H9 (cell line): ENCODE data around the gene ZNF358. TPM values are rescaled to one million over a fixed set of nuclear protein-coding genes. Genes with fewer than 3 reads are reported as not detected.

ENCODE experiments used
- DNase-seq: peaks from one replicate; pipeline ENCODE4 v3.0.0-alpha.2; 2017
- H2AFZ ChIP-seq: one replicate; pipeline ENCODE4 v1.6.1; 2013; ENCODE audit warnings: mild to moderate bottlenecking, low read length, control low read depth, moderate library complexity
- H2AK5ac ChIP-seq: 2 replicates; pipeline ENCODE4 v1.6.1; 2013; ENCODE audit warnings: low read length, control low read depth, mixed read lengths; ENCODE audit not compliant: insufficient read length
- H2BK120ac ChIP-seq: one replicate; pipeline ENCODE4 v1.6.1; 2013; ENCODE audit warnings: low read depth, mild to moderate bottlenecking, low read length, control low read depth, inconsistent platforms; ENCODE audit not compliant: poor library complexity, severe bottlenecking
- H2BK12ac ChIP-seq: 2 replicates; pipeline ENCODE4 v1.6.1; 2013; ENCODE audit warnings: low read length, control low read depth, mixed read lengths, low read depth; ENCODE audit not compliant: insufficient read length
- H2BK15ac ChIP-seq: 2 replicates; pipeline ENCODE4 v1.6.1; 2013; ENCODE audit warnings: low read depth, low read length, control low read depth
- H2BK20ac ChIP-seq: one replicate; pipeline ENCODE4 v1.6.1; 2013; ENCODE audit warnings: low read depth, mild to moderate bottlenecking, low read length, control low read depth, inconsistent platforms; ENCODE audit not compliant: poor library complexity, severe bottlenecking
- H2BK5ac ChIP-seq: 2 replicates; pipeline ENCODE4 v1.6.1; 2013; ENCODE audit warnings: low read length, control low read depth, mixed read lengths; ENCODE audit not compliant: insufficient read length
- H3K14ac ChIP-seq: 2 replicates; pipeline ENCODE4 v1.6.1; 2013; ENCODE audit warnings: low read length, control low read depth; ENCODE audit not compliant: insufficient read depth
- H3K18ac ChIP-seq: 2 replicates; pipeline ENCODE4 v1.6.1; 2013; ENCODE audit warnings: low read depth, mild to moderate bottlenecking, mixed read lengths, low read length, control low read depth; ENCODE audit not compliant: insufficient read length
- H3K23ac ChIP-seq: 2 replicates; pipeline ENCODE4 v1.6.1; 2013; ENCODE audit warnings: low read length, control low read depth, mixed read lengths, low read depth; ENCODE audit not compliant: insufficient read length
- H3K23me2 ChIP-seq: 2 replicates; pipeline ENCODE4 v1.6.1; 2013; ENCODE audit warnings: low read depth, mild to moderate bottlenecking, mixed read lengths, low read length, control low read depth; ENCODE audit not compliant: insufficient read length, poor library complexity, severe bottlenecking
- H3K27ac ChIP-seq: 2 replicates; pipeline ENCODE4 v1.5.1; 2013; ENCODE audit warnings: low read length, control low read depth, mixed read lengths, low read depth; ENCODE audit not compliant: insufficient read length
- H3K27me3 ChIP-seq: 2 replicates; pipeline ENCODE4 v1.6.1; 2013; ENCODE audit warnings: low read length, control low read depth, inconsistent platforms; ENCODE audit not compliant: insufficient read depth
- H3K4ac ChIP-seq: 2 replicates; pipeline ENCODE4 v1.6.1; 2013; ENCODE audit warnings: low read depth, mild to moderate bottlenecking, control low read depth, inconsistent platforms, low read length, moderate library complexity
- H3K4me1 ChIP-seq: 2 replicates; pipeline ENCODE4 v1.6.1; 2013; ENCODE audit warnings: low read length, control low read depth, inconsistent platforms; ENCODE audit not compliant: insufficient read depth
- H3K4me2 ChIP-seq: 2 replicates; pipeline ENCODE4 v1.6.1; 2013; ENCODE audit warnings: low read length, control low read depth, mixed read lengths; ENCODE audit not compliant: insufficient read length, insufficient read depth
- H3K56ac ChIP-seq: 2 replicates; pipeline ENCODE4 v1.6.1; 2013; ENCODE audit warnings: low read depth, mild to moderate bottlenecking, mixed read lengths, low read length, control low read depth; ENCODE audit not compliant: insufficient read length
- H3K79me1 ChIP-seq: 2 replicates; pipeline ENCODE4 v1.6.1; 2013; ENCODE audit warnings: low read depth, mild to moderate bottlenecking, moderate library complexity, low read length, control low read depth, inconsistent platforms; ENCODE audit not compliant: insufficient read depth, poor library complexity, severe bottlenecking
- H3K79me2 ChIP-seq: 2 replicates; pipeline ENCODE4 v1.6.1; 2013; ENCODE audit warnings: low read length, control low read depth, inconsistent platforms; ENCODE audit not compliant: insufficient read depth
- H3K9ac ChIP-seq: 2 replicates; pipeline ENCODE4 v1.6.1; 2013; ENCODE audit warnings: low read length, control low read depth, mixed read lengths; ENCODE audit not compliant: insufficient read length; ENCODE audit errors: extremely low read depth
- H3K9me3 ChIP-seq: one replicate; pipeline ENCODE4 v1.6.1; 2013; ENCODE audit warnings: low read depth, low read length, inconsistent platforms; ENCODE audit not compliant: control insufficient read depth
- H3T11ph ChIP-seq: one replicate; pipeline ENCODE4 v1.6.1; 2013; ENCODE audit warnings: mild to moderate bottlenecking, low read length, control low read depth, inconsistent platforms
- H4K20me1 ChIP-seq: one replicate; pipeline ENCODE4 v1.6.1; 2013; ENCODE audit not compliant: control insufficient read depth, insufficient read length, insufficient read depth
- H4K5ac ChIP-seq: 2 replicates; pipeline ENCODE4 v1.6.1; 2013; ENCODE audit warnings: low read depth, mild to moderate bottlenecking, mixed read lengths, low read length, control low read depth; ENCODE audit not compliant: insufficient read length
- H4K8ac ChIP-seq: replicated peaks from 2 replicates; pipeline ENCODE4 v1.6.1; 2013; ENCODE audit warnings: low read length, control low read depth, mixed read lengths, low read depth; ENCODE audit not compliant: insufficient read length
- H4K91ac ChIP-seq: 2 replicates; pipeline ENCODE4 v1.6.1; 2013; ENCODE audit warnings: low read depth, mild to moderate bottlenecking, moderate library complexity, mixed read lengths, low read length, control low read depth; ENCODE audit not compliant: insufficient read length
- H3K27ac Mint-ChIP-seq, 3 experiments: 2 replicates in 2 of 3; 3 replicates in 1 of 3; pipeline ENCODE4 v1.8.0; 2020 to 2021; ENCODE audit warnings: mixed read lengths in 3 of 3, mild to moderate bottlenecking in 1 of 3, moderate library complexity in 1 of 3
- H3K27me3 Mint-ChIP-seq: 2 replicates; pipeline ENCODE4 v1.8.0; 2021; ENCODE audit warnings: low read depth, mild to moderate bottlenecking, moderate library complexity, mixed read lengths
- H3K36me3 Mint-ChIP-seq, 3 experiments: 2 replicates in 2 of 3; 3 replicates in 1 of 3; pipeline ENCODE4 v1.8.0; 2020 to 2021; ENCODE audit warnings: low read depth in 3 of 3, mixed read lengths in 3 of 3; ENCODE audit not compliant: insufficient read depth in 1 of 3
- H3K4me1 Mint-ChIP-seq, 2 experiments: 2 replicates each; pipeline ENCODE4 v1.8.0; 2020; ENCODE audit warnings: mixed read lengths in 2 of 2
- H3K4me3 Mint-ChIP-seq, 2 experiments: 2 replicates in 1 of 2; 3 replicates in 1 of 2; pipeline ENCODE4 v1.8.0; 2020 to 2021; ENCODE audit warnings: mild to moderate bottlenecking in 2 of 2, mixed read lengths in 2 of 2, moderate library complexity in 1 of 2
- H3K9me3 Mint-ChIP-seq, 2 experiments: 2 replicates in 1 of 2; 3 replicates in 1 of 2; pipeline ENCODE4 v1.8.0; 2020; ENCODE audit warnings: mild to moderate bottlenecking in 2 of 2, mixed read lengths in 2 of 2, moderate library complexity in 1 of 2
- CTCF ChIP-seq: fragments of 200-600 bp; sonication (generic); conservative IDR thresholded peaks from 3 replicates; pipeline ENCODE4 v1.8.0; 2021; ENCODE audit warnings: antibody characterized with exemption, mild to moderate bottlenecking
- WGBS: extraction: QIAGEN DNeasy Blood & Tissue Kit; methylation state at CpG from one replicate; pipeline ENCODE4 v1.1.7; 2013; ENCODE audit warnings: missing lambda C conversion rate, low lambda C conversion rate, mixed read lengths; ENCODE audit not compliant: insufficient read length; ENCODE audit errors: extremely low coverage; 5-methylcytosine and 5-hydroxymethylcytosine counted together
- total RNA-seq: library from RNA; stranded (reverse); gene quantifications from 2 replicates; pipeline ENCODE4 v1.2.1, GENCODE V29; 2021

Gene ZNF358
- total RNA-seq, 1 experiment from 2014 or later, result 40.5 TPM

GRCh38 chr19:7560255-7560654, 44.4 kb downstream of the ZNF358 start:
- Histone ChIP-seq H3K4ac (no peak overlapping the region), H2BK120ac (no peak overlapping the region), H3K79me1 (no peaks in the 10 kb centered on the region), H3K4me2 (no peak overlapping the region), H4K8ac (no peak overlapping the region), H2BK12ac (no peak overlapping the region), H3T11ph (no peak overlapping the region), H3K4me1 (peaks cover 2% of the 10 kb centered on the region; the same call in 1 of the 2 replicates), H4K91ac (no peak overlapping the region), H3K9ac (no peak overlapping the region), H3K14ac (no peak overlapping the region), H3K56ac (no peak overlapping the region), H2BK5ac (no peak overlapping the region), H4K5ac (no peak overlapping the region), H2BK20ac (no peak overlapping the region), H2BK15ac (no peak overlapping the region), H2AK5ac (no peak overlapping the region), H2AFZ (no peak overlapping the region), H3K18ac (no peak overlapping the region), H4K20me1 (no peaks in the 10 kb centered on the region), H3K79me2 (no peaks in the 10 kb centered on the region), H3K27ac (no peak overlapping the region), H3K23ac (no peak overlapping the region), H3K9me3 (no peaks in the 10 kb centered on the region), H3K23me2 (no peaks in the 10 kb centered on the region), H3K27me3 (no peaks in the 10 kb centered on the region)
- H3K27me3 Mint-ChIP-seq, result peaks cover 1% of the 10 kb centered on the region; the same call in 1 of the 2 replicates
- no peak for DNase-seq
- no peaks in the 10 kb centered on the region; a peak in 1 of 5 replicates for H3K9me3 Mint-ChIP-seq
- peaks cover 17 to 47% (median 32%) of the 10 kb centered on the region in 3 experiments; a peak in 6 of 7 replicates for H3K36me3 Mint-ChIP-seq
- no peak for TF ChIP-seq CTCF
- H3K27ac Mint-ChIP-seq, result no peak overlapping the region
- no CpG with 5 or more reads among the region's 2 CpGs for WGBS
- no peak overlapping the region for H3K4me3 Mint-ChIP-seq
- H3K4me1 Mint-ChIP-seq, result peaks cover 0 to 2% of the 10 kb centered on the region in 2 experiments; a peak in 1 of 4 replicates
